GM19324 (cell line): ENCODE data around the gene NTRK1.

ENCODE experiments used
- ATAC-seq: cut with Tn5 transposase; IDR thresholded peaks from one replicate; pipeline ENCODE4 v1.9.1; 2021; ENCODE audit warnings: mild to moderate bottlenecking, moderate library complexity; ENCODE audit not compliant: unreplicated experiment, low FRiP score

Gene NTRK1

GRCh38 chr1:156929596-156930238 is 69.1 kb downstream of the NTRK1 start:
- no peak for ATAC-seq

GRCh38 chr1:156930483-156930882 is 69.8 kb downstream of the NTRK1 start:
- ATAC-seq: no peak
